ENCODE results near the gene TBC1D5. TPM values are rescaled to one million over a fixed set of nuclear protein-coding genes. Genes with fewer than 3 reads are reported as not detected.
"Not testable (repeated sequence)": the region's sequence is repeated elsewhere in the genome, so short reads cannot be mapped to it uniquely, and the experiment has no call there.

Gene TBC1D5
- polyA plus RNA-seq, 1 experiment, result 44.6 TPM

- Histone ChIP-seq H3K27ac (ENCODE audit: low read depth, low read length) (no peak overlapping the region), H3K9me3 (ENCODE audit: control insufficient read depth, insufficient read depth, low read length) (peaks cover 4% of the 10 kb centered on the region; the same call in 1 of the 2 replicates), H3K4me3 (ENCODE audit: low read depth, low read length) (no peak overlapping the region), H3K27me3 (ENCODE audit: control insufficient read depth, insufficient read depth, low read length) (no peaks in the 10 kb centered on the region)
- no peak for DNase-seq (ENCODE audit: low read depth, low spot score)
- no peak for TF ChIP-seq CTCF (IDR thresholded peaks at IDR 0.05; ENCODE audit: low read depth, low read length)
- POLR2A ChIA-PET, result no interaction called here
- CTCF ChIA-PET, result no interaction called here
Measured at GRCh38 chr3:17129556-17129955, 612.9 kb downstream of the TBC1D5 start.

- DNase-seq (ENCODE audit: low read depth, low spot score); H3K27me3 ChIP-seq (ENCODE audit: control insufficient read depth, insufficient read depth, low read length); H3K4me3 ChIP-seq (ENCODE audit: low read depth, low read length); H3K27ac ChIP-seq (ENCODE audit: low read depth, low read length); CTCF ChIA-PET; H3K9me3 ChIP-seq (ENCODE audit: control insufficient read depth, insufficient read depth, low read length); POLR2A ChIA-PET: not testable (repeated sequence)
Measured at GRCh38 chr3:17128671-17129070, 613.8 kb downstream of the TBC1D5 start.

DNA sequence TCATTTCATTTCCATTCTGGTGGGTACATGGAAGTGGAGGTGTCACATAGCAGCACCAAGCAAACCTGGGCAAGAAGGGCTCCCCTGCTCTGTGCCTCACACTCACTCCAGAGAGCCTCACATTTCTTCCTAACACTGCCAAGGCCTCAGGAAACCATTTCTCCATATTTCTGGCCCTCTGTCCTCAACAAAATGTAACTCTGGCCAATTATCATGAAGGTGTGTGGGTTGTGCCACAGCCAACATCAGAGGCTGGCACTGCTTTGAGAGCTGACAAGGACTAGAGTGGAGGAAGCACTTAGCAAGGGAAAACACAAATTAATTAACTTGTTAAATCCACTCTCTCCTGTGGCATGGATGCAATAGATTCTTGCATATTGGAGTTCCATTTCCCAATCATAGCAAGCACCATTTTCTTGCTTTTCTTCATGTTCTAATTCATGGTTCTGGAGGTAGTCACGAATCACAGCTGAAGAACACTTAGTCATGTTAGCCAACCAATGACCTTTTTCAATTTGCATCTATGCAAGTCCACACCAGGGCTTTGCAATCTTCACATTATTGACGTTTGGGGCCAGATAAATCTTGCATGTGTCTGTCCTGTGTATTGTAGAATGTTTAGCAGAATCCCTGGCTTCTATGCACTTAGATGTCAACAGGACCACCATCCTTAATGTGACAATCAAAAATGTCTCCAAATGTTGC is 616.5 kb downstream of the TBC1D5 start:
- Histone ChIP-seq H3K9me3 (ENCODE audit: control insufficient read depth, insufficient read depth, low read length) (no peaks in the 10 kb centered on the region), H3K27me3 (ENCODE audit: control insufficient read depth, insufficient read depth, low read length) (no peaks in the 10 kb centered on the region), H3K4me3 (ENCODE audit: low read depth, low read length) (no peak overlapping the region), H3K27ac (ENCODE audit: low read depth, low read length) (no peak overlapping the region)
- POLR2A ChIA-PET, result no interaction called here
- no peak for DNase-seq (ENCODE audit: low read depth, low spot score)
- CTCF ChIA-PET, result no interaction called here
- no peak for TF ChIP-seq CTCF (IDR thresholded peaks at IDR 0.05; ENCODE audit: low read depth, low read length)

DNA sequence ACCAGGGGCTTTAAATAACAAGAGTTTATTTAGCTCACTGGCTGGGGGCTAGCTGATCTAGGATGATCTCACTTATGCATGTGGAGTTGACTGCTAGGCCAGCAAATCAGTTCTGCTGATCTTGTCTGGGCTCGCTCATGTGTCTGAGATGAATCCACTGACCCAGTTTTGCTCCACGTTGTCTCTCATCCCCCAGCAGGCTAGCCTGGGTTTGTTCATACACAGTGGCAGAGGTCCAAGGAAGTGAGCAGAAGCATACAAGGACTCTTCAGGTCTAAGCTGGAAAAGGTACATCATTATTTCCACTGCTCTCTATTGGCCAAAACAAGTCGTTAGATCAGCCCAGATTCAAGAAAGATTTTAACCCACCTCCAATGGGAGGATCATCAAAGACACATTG is 619.7 kb downstream of the TBC1D5 start:
- ChIA-PET POLR2A (no interaction called here), CTCF (no interaction called here)
- Histone ChIP-seq H3K9me3 (ENCODE audit: control insufficient read depth, insufficient read depth, low read length) (no peaks in the 10 kb centered on the region; the same call in 1 of the 2 replicates), H3K27me3 (ENCODE audit: control insufficient read depth, insufficient read depth, low read length) (no peaks in the 10 kb centered on the region), H3K27ac (ENCODE audit: low read depth, low read length) (no peak overlapping the region), H3K4me3 (ENCODE audit: low read depth, low read length) (no peak overlapping the region)
- no peak for DNase-seq (ENCODE audit: low read depth, low spot score)
- no peak for TF ChIP-seq CTCF (IDR thresholded peaks at IDR 0.05; ENCODE audit: low read depth, low read length)

DNA sequence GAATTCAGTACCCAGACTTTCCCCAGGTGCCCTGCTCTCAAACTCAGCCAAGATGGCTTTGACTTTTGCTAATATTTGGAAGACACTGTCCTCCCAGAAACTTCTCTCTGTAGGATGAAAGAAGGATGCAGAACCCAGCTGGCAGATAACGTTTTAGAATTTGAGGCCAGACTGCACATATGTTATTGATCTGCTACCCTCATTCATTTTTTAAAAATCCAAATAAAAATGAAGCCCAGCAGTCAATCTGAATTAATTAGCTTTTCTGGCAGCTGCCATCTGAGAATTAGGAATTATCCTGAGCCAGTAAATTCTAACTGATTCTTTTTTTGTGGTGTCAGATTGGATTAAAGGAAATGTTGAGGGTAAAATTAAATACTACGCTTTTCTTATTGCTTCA is 621.1 kb downstream of the TBC1D5 start:
- DNase-seq (ENCODE audit: low read depth, low spot score), result no peak
- H3K4me3 ChIP-seq (ENCODE audit: low read depth, low read length), result no peak overlapping the region
- H3K9me3 ChIP-seq (ENCODE audit: control insufficient read depth, insufficient read depth, low read length), result no peaks in the 10 kb centered on the region; the same call in 1 of the 2 replicates
- no peak overlapping the region for H3K27ac ChIP-seq (ENCODE audit: low read depth, low read length)
- no peaks in the 10 kb centered on the region for H3K27me3 ChIP-seq (ENCODE audit: control insufficient read depth, insufficient read depth, low read length)
- no peak for TF ChIP-seq CTCF (IDR thresholded peaks at IDR 0.05; ENCODE audit: low read depth, low read length)
- ChIA-PET CTCF (no interaction called here), POLR2A (no interaction called here)

All from AG04450 (cell line).